ENCODE measurements around the gene ADGRD1.

Gene ADGRD1

GRCh38 chr12:131141514-131141913, 187.8 kb downstream of the ADGRD1 start:
- DNase-seq: no peak

- no peak for DNase-seq
Measured at GRCh38 chr12:131142891-131143657, 189.4 kb downstream of the ADGRD1 start.

- no peak for DNase-seq
Measured at GRCh38 chr12:131146173-131146675, 192.5 kb downstream of the ADGRD1 start.

- no peak for DNase-seq
Measured at GRCh38 chr12:131147293-131147692, 193.6 kb downstream of the ADGRD1 start.

- no peak for DNase-seq
Measured at GRCh38 chr12:131147894-131148293, 194.2 kb downstream of the ADGRD1 start.

GRCh38 chr12:131151558-131152345, 198.0 kb downstream of the ADGRD1 start:
- no peak for DNase-seq

- no peak for DNase-seq
Measured at GRCh38 chr12:131152587-131152986, 198.9 kb downstream of the ADGRD1 start.

GRCh38 chr12:131153016-131153415, 199.3 kb downstream of the ADGRD1 start:
- no peak for DNase-seq

- no peak for DNase-seq
Measured at GRCh38 chr12:131153956-131154355, 200.2 kb downstream of the ADGRD1 start.

GRCh38 chr12:131155131-131155530, 201.4 kb downstream of the ADGRD1 start:
- DNase-seq: no peak

- DNase-seq: no peak
Measured at GRCh38 chr12:131157743-131158142, 204.0 kb downstream of the ADGRD1 start.

GRCh38 chr12:131159660-131160059, 206.0 kb downstream of the ADGRD1 start:
- DNase-seq: no peak

GRCh38 chr12:131162113-131162512, 208.4 kb downstream of the ADGRD1 start:
- DNase-seq: no peak

GRCh38 chr12:131163189-131163738, 209.6 kb downstream of the ADGRD1 start:
- no peak for DNase-seq

GRCh38 chr12:131164096-131164872, 210.6 kb downstream of the ADGRD1 start:
- DNase-seq: no peak

- DNase-seq: no peak
Measured at GRCh38 chr12:131166717-131167116, 213.0 kb downstream of the ADGRD1 start.

GRCh38 chr12:131167334-131167733, 213.6 kb downstream of the ADGRD1 start:
- no peak for DNase-seq

GRCh38 chr12:131171029-131171428, 217.3 kb downstream of the ADGRD1 start:
- no peak for DNase-seq

GRCh38 chr12:131174901-131175300, 221.2 kb downstream of the ADGRD1 start:
- DNase-seq: no peak

- no peak for DNase-seq
Measured at GRCh38 chr12:131176266-131176665, 222.6 kb downstream of the ADGRD1 start.

- DNase-seq: no peak
Measured at GRCh38 chr12:131176926-131177325, 223.2 kb downstream of the ADGRD1 start.

- DNase-seq: no peak
Measured at GRCh38 chr12:131177599-131177998, 223.9 kb downstream of the ADGRD1 start.

GRCh38 chr12:131187602-131188001, 233.9 kb downstream of the ADGRD1 start:
- DNase-seq: no peak

Data from activated naive CD4-positive, alpha-beta T cell (primary cell).